Endothelial cell (in vitro differentiated cells): ENCODE measurements around the gene TAF9. TPM values are rescaled to one million over a fixed set of nuclear protein-coding genes. Genes with fewer than 3 reads are reported as not detected.

ENCODE experiments used
- DNase-seq: peaks from one replicate; pipeline ENCODE4 v3.0.0; 2021; ENCODE audit warnings: low spot score
- H3K27ac Mint-ChIP-seq: one replicate; pipeline ENCODE4 v1.8.0; 2021; ENCODE audit warnings: mixed read lengths, inconsistent platforms; ENCODE audit not compliant: unreplicated experiment
- H3K27me3 Mint-ChIP-seq: one replicate; pipeline ENCODE4 v1.8.0; 2021; ENCODE audit warnings: mild to moderate bottlenecking, moderate library complexity, mixed read lengths, inconsistent platforms; ENCODE audit not compliant: unreplicated experiment
- H3K36me3 Mint-ChIP-seq: one replicate; pipeline ENCODE4 v1.8.0; 2021; ENCODE audit warnings: mild to moderate bottlenecking, low read depth, mixed read lengths, inconsistent platforms; ENCODE audit not compliant: unreplicated experiment
- H3K4me1 Mint-ChIP-seq: one replicate; pipeline ENCODE4 v1.8.0; 2021; ENCODE audit warnings: mild to moderate bottlenecking, mixed read lengths, inconsistent platforms; ENCODE audit not compliant: unreplicated experiment
- H3K4me3 Mint-ChIP-seq: one replicate; pipeline ENCODE4 v1.8.0; 2021; ENCODE audit warnings: mild to moderate bottlenecking, mixed read lengths, inconsistent platforms; ENCODE audit not compliant: unreplicated experiment
- H3K9me3 Mint-ChIP-seq: one replicate; pipeline ENCODE4 v1.8.0; 2021; ENCODE audit warnings: mixed read lengths, inconsistent platforms; ENCODE audit not compliant: unreplicated experiment
- CTCF ChIP-seq: fragments of 200-600 bp; sonication (generic); IDR thresholded peaks from one replicate; pipeline ENCODE4 v1.5.0; 2021; ENCODE audit warnings: antibody characterized with exemption; ENCODE audit not compliant: unreplicated experiment
- total RNA-seq: library from RNA; stranded (reverse); fragmentation: NEBNext Ultra II Directional; extraction: Animal tissue kit (Norgen Biotek cat#: 25700); gene quantifications from one replicate; pipeline ENCODE4 v1.2.1, GENCODE V29; 2021; ENCODE audit not compliant: unreplicated experiment

The TAF9 gene
- total RNA-seq, 1 donor from 2014 or later, result 59.4 TPM

- H3K27ac Mint-ChIP-seq, result no peak overlapping the region
- H3K4me3 Mint-ChIP-seq, result no peak overlapping the region
- H3K4me1 Mint-ChIP-seq, result peaks cover 2% of the 10 kb centered on the region
- TF ChIP-seq CTCF, result no peak
- H3K36me3 Mint-ChIP-seq, result no peaks in the 10 kb centered on the region
- H3K27me3 Mint-ChIP-seq, result peaks cover 2% of the 10 kb centered on the region
- DNase-seq, result no peak
- H3K9me3 Mint-ChIP-seq, result no peaks in the 10 kb centered on the region
Measured at GRCh38 chr5:69329905-69330489, 39.3 kb downstream of the TAF9 start.

- no peak for DNase-seq
- Mint-ChIP-seq H3K27me3 (no peaks in the 10 kb centered on the region), H3K4me3 (no peak overlapping the region), H3K27ac (no peak overlapping the region), H3K9me3 (no peaks in the 10 kb centered on the region), H3K4me1 (no peaks in the 10 kb centered on the region), H3K36me3 (no peaks in the 10 kb centered on the region)
- TF ChIP-seq CTCF, result no peak
Measured at GRCh38 chr5:69326365-69326764, 43.0 kb downstream of the TAF9 start.

GRCh38 chr5:69317391-69317790, 51.9 kb downstream of the TAF9 start:
- Mint-ChIP-seq H3K27ac (no peak overlapping the region), H3K4me3 (no peak overlapping the region), H3K4me1 (no peaks in the 10 kb centered on the region), H3K9me3 (no peaks in the 10 kb centered on the region), H3K27me3 (peaks cover 5% of the 10 kb centered on the region), H3K36me3 (peaks cover 10% of the 10 kb centered on the region)
- no peak for TF ChIP-seq CTCF
- no peak for DNase-seq

GRCh38 chr5:69315972-69316371, 53.3 kb downstream of the TAF9 start:
- TF ChIP-seq CTCF, result no peak
- DNase-seq, result no peak
- no peaks in the 10 kb centered on the region for H3K4me1 Mint-ChIP-seq
- no peak overlapping the region for H3K4me3 Mint-ChIP-seq
- H3K9me3 Mint-ChIP-seq, result no peaks in the 10 kb centered on the region
- H3K27me3 Mint-ChIP-seq, result peaks cover 5% of the 10 kb centered on the region
- no peak overlapping the region for H3K27ac Mint-ChIP-seq
- peaks cover 14% of the 10 kb centered on the region for H3K36me3 Mint-ChIP-seq

Other genes starting within 250 kb of the TAF9 start
- gene CCNB1, start 202.4 kb downstream of the TAF9 start, total RNA-seq, result 42.7 TPM
- gene CENPH, start 179.9 kb downstream of the TAF9 start, total RNA-seq, result 13.1 TPM
- 21.4 TPM for gene CDK7, start 134.6 kb downstream of the TAF9 start, total RNA-seq
- gene CCDC125, start 36.7 kb downstream of the TAF9 start, total RNA-seq, result 4.8 TPM
- gene AK6, start within 50 bp of the TAF9 start, total RNA-seq, result 27.1 TPM
- 23.3 TPM for gene RAD17, start 298 bp upstream of the TAF9 start, total RNA-seq
- 6.5 TPM for gene MARVELD2, start 45.6 kb upstream of the TAF9 start, total RNA-seq
- gene OCLN, start 123.3 kb upstream of the TAF9 start, total RNA-seq, result 26.4 TPM
- 16.7 TPM for gene GTF2H2C, start 190.7 kb upstream of the TAF9 start, total RNA-seq